GM18867 (cell line): ENCODE results near the gene BTAF1.

ENCODE experiments used
- ATAC-seq: cut with Tn5 transposase; IDR thresholded peaks from one replicate; pipeline ENCODE4 v1.9.1; 2021; ENCODE audit warnings: mild to moderate bottlenecking, moderate library complexity; ENCODE audit not compliant: unreplicated experiment

BTAF1 gene

DNA sequence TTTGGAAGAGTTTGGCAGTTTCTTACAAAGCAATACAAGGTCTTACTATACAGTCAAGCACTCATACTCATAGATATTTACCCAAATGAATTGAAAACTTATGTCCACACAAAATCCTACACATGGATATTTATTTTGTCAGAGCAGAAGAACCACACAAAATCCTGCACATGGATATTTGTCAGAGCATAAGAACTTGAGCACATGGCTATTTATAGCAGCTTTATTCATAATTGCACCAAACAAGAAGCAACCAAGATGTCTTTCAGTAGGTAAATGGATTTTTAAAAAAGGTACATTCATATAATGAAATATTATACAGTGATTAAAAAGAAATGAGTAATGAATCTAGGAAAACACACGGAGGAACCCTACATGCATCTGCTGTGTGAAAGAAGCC lies 115.4 kb downstream of the BTAF1 start:
- ATAC-seq, result no peak

DNA sequence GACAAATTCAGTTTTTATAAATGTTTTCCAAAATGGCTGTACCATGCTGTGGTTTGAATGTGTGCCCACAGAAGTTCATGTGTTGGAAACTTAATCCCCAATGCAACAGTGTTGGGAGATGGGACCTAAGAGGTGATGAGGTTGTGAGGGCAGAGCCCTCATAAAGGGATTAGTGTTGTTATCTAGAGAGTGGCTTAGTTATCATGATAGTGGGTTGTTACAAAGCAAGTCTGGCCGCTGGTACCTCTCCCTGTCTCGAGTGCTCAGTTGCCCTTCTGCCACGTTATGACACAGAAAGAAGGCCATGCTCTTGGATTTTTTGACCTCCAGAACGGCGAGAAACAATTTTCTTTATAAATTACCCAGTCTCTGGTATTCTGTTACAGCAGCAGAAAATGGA lies 119.0 kb downstream of the BTAF1 start:
- ATAC-seq, result no peak

DNA sequence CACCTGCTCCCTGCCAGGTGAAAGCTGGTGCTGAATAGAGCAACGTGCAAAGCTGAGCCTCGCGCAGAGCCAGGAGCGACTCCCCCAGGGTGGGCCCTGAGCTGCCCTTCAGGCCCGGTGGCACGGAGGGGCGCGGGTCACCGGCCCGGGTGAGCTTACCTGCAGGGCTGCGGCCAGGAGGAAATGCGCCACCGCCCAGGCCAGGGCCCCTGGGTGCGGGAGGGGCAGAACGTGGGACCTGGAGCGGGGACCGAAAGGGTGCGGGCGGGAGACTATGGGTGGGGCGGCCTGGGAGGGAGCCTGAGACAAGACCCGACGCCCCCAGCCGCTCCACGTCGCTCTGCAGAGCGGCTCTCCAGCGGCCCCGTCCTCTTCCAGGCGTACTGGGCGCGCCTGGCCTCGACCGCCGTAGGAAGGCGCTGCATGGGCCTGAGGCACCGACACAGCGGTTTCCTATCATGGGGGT lies 122.1 kb downstream of the BTAF1 start:
- no peak for ATAC-seq

DNA sequence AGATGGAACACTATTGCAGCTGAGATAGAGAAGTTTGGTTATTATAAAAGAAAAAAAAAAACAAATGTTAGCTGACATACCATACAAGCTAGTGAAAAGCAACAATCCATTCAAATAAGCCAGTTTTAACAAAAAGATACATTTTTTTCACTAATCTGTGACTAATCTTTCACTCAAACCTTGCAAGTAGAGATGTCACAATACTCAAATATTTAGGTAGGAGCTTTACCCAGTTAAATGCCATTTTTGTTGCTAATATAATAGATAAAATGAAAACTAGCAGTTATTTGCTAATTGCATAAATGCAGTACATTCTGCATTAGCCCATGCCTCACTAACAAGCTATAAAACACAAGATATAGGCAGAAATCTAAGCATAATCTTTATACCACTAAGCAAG lies 123.6 kb downstream of the BTAF1 start:
- no peak for ATAC-seq

DNA sequence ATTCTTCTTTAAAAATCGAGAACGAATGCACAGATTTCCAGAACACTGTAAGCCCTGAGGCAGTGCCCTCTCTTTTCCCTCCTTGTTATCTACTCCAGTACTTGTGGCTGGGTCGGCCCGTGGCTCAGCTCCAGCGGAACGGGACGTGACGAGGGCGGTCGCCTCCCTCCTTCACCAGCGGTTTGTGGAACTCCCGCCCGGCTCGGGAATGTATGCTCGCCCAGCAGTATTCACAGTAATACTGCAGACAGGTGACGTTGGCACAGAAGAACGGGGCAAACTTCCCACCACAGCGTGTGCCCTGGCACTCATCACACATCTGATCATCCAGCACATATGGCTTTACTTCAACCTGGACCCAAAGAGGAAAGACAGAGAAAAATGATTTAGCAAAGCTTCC lies 128.5 kb downstream of the BTAF1 start:
- no peak for ATAC-seq

DNA sequence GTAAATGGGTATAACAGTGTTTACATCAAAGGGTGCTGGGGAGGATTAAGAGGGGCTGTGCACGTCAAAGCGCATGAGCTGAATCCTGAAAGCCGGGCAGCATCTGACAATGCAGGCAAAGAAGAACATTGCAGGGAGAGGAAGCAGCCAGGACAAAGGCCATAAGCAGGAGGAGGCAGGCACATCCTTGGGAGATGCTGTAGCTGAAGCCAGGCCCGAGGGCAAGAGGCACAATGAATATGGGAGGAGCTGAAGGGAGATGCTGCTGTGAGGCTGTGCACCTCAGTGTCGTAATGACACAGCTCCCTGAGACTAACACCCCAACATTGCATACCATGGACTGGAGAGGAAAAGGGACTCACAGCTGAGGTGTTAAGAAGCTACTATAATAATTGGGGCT lies 129.2 kb downstream of the BTAF1 start:
- ATAC-seq, result no peak

DNA sequence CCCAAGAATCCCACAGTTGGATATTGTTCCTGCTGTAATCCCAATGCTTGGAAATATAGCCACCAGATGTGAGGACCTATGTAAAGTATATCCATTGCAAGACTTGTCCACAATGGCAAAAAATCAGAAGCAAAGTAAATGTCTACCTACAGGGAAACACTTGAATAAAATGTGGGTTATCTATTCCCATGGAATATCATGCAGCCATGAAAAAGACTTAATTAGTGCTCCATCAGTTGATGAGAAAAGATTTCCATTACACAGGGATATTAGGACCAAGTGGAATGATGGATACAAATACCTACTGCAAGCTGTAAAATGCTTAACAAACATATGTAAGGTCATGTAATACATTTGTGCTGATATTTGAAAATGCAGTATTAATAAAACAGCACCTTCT lies 131.2 kb downstream of the BTAF1 start:
- ATAC-seq, result no peak

DNA sequence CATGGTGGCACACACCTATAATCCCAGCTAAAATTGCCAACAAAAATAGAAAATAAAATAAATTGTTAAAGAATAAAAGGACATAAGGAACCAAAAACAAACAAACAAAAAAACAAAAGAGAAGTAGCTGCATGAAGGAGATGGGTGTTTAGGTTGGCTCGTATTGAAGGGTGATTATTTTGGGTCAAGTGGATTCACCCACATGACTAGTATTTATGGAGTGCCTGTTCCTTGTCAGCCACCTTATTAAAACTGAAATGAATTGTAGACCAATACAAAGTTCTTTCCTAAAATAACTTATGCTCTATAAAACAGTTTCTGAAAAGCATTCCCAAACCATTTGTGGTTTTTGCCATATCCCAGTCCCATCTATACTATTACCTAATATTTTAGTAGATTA lies 138.7 kb downstream of the BTAF1 start:
- no peak for ATAC-seq

DNA sequence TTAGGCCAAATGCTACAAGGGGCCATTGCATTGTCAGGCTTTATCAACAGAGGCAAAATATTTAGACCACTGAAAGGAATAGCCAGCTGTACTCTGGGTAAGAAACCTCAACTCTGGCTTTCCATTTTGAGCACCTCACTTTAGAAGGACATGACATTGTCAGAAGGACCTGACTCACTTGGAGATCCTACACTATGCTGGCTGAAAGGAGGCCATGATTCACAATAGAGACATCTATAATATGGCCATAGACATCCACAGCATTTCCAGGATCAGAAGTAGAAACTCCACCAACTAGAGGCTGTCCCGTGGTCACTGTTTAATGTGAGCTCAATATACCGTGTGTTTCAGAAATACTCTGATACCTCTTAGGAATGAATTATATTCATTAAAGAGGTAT lies 140.9 kb downstream of the BTAF1 start:
- no peak for ATAC-seq

DNA sequence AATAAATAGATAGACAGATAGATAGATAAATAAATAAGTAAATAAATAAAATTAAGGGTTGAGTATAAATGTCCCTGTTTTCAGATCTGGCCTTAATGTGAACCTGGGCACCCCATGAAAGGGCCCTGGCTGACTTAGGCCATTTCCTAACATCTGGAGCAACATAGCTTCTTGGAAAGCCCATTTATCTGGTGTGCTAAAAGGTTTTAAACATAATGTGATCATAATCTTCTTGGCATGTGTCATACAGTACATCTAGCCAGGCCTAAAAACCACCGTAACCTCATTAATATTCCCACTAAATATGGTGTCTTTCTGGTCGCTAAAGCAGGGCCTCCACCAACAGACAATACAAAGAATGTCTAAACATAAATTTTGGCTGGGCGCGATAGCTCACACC lies 142.8 kb downstream of the BTAF1 start:
- no peak for ATAC-seq

DNA sequence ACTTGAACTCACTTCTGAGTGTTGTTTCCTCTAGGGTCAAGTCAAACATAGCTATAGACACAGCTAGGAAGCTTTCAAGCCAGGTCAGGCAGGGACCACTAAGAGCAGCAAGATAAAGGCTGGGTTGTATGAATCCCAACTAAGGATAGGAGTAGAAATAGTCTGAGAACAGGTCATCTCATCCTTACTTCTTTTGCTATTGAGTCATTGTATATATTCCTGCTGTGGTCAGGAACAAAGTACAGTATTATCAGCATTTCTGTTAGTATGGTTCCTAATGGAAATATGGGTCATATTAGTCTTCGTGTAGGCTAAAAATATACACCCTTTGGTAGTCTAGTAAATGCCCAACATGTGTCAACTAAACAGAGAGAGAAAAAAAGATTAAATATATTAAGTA lies 145.3 kb downstream of the BTAF1 start:
- no peak for ATAC-seq

DNA sequence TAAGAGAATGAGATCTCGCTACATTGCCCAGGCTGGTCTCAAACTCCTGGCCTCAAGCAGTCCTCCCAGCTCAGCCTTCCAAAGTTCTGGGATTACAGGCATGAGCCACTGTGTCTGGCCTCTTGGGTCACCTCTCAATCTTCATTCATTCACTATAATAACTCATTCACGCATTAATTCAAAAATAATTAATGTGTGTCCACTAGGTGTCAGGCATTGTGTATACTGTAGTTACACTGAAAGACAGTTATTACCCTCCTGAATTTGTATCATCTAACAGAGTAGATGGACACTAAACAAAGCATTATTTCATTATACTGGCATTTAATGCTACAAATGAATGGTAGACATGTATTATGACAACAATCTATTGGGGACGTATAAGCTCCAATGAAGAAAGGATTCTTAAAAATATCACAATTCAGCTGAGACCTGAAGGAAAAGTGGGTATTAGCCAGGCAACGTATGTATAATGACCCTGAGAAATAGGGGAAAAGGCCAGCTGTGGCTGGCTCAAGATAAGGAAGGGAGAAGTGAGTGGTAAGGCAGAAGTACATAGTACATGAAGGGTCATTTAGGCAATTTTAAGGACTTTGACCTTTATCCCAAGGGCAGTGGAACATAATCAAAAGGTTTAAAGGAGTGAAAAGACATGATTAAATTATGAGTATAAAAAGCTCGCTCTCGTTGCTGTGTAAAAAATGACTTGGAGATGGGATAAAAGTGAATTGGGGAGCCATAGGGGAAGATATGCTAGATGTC lies 150.7 kb downstream of the BTAF1 start:
- ATAC-seq, result no peak

DNA sequence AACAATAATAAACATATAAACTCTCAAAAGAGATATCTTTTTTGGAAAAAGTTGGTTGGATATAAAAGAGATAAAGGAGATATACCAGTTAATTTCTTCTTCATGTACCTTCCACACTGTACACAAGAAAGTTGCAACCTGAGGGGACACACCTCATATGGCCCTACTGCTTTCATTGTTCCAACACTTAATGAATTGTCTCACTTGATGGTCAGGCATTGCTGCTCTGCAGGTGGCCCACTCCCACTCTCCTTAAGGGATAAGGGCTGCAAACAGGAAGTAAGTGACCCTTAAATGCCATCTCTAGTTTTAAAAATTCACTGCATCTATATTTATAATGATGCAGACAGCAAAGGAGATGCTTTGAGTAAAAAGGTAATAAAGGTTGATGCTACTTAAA lies 152.3 kb downstream of the BTAF1 start:
- no peak for ATAC-seq

DNA sequence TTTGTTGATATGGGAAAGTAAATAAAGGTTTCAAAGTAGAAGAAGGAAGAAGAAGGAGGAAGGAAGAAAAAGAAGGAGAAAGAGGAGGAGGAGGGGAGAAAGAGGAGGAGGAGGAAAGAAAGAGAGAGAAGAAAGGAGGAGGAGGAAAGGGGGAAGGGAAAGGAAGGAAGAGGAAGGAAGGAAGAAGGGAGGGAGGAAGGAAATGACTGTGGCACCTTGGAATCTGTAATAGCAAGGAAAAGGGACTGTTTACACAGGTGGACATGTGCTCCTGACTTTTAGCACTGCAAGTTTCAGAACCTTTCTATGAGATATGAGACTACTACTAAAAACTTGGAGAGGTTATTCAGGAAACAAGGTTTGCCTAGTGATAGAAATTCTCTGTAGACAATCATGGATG lies 153.2 kb downstream of the BTAF1 start:
- ATAC-seq, result no peak

DNA sequence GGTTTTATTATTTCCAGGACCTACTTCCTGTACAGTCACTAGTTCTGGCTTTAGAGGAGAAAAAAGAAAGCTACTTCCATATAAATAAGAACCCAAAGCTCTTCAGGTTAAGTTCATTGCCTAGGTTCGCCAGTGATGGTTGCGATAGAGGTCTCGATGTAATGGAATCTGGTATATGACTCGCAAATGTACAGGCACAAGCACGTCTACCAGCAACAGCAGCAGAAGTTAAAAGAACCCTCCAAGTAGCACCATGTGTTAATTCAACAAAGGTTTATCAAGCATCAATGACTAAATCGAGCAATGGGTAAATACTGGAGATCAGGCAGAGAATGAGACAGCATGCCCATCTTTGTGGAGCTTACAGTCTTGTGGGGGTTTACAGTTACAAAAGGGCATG lies 155.4 kb downstream of the BTAF1 start:
- ATAC-seq, result no peak
